Ecto neural progenitor cell (in vitro differentiated cells): Measurements from ENCODE around the gene CBX2.

Source experiments
- DNase-seq: peaks from one replicate; pipeline ENCODE4 v3.0.0-alpha.2; 2018; ENCODE audit warnings: low spot score

CBX2 gene

DNA sequence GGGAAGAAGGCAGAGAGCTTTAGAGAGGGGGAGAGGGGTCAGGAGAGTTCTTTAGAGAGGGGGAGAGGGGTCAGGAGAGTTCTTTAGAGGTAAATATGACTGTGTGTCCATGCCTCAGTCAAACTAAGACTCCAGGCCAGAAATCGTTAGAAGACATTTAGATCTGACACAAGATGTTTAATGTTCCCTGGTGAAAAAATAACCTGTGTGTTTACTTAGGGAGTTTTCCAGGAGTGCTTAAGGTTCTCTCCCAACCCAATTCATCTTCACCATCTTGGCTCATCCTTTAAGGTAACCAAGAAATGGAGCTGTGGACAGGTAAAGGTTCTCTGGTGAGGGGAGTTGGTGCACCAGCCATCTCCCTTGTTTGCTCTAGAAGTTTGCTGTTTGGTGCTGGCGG, 51.5 kb downstream of the CBX2 start:
- DNase-seq: no peak

DNA sequence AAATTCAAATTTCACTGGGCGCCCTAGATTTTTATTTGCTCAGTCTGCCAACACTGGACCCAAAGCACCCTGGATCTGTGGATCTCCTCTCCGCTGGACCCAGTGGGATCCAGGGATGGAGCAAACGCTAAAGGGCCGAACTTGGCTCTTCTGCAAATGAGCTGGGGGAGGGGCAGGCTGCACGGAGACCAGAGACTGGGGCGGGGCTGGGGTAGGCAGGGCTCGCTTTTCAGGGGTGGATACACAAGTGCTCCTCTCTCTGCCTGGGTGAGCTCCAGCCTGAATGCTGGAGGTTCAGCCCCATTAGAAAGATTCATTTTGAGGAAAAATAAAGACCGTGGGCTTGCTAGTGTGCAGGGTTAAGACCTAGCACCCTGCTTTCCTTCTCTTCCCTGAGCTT, 52.4 kb downstream of the CBX2 start:
- no peak for DNase-seq

DNA sequence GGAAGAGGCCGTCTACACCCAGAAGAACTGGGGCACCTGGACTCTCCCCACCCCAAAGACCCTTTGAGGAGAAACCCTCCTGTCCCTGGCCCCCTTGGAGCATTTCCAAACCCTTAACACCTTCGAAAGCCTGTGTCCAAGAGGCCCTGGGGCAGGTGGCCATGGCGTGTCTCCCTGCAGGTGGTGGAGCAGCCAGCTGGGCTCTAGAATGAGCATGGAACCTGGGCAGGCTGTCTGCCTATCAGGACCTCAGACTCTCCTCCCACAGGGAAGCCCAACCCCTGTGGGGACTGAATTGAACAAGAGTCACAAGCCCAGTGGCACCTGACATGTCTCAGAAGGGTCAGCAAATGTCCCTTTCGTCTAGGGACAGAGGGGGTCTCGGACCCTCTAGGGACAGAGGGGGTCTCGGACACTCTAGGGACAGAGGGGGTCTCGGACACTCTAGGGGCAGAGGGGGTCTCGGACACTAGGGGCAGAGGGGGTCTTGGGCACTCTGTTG, 52.9 kb downstream of the CBX2 start:
- no peak for DNase-seq

DNA sequence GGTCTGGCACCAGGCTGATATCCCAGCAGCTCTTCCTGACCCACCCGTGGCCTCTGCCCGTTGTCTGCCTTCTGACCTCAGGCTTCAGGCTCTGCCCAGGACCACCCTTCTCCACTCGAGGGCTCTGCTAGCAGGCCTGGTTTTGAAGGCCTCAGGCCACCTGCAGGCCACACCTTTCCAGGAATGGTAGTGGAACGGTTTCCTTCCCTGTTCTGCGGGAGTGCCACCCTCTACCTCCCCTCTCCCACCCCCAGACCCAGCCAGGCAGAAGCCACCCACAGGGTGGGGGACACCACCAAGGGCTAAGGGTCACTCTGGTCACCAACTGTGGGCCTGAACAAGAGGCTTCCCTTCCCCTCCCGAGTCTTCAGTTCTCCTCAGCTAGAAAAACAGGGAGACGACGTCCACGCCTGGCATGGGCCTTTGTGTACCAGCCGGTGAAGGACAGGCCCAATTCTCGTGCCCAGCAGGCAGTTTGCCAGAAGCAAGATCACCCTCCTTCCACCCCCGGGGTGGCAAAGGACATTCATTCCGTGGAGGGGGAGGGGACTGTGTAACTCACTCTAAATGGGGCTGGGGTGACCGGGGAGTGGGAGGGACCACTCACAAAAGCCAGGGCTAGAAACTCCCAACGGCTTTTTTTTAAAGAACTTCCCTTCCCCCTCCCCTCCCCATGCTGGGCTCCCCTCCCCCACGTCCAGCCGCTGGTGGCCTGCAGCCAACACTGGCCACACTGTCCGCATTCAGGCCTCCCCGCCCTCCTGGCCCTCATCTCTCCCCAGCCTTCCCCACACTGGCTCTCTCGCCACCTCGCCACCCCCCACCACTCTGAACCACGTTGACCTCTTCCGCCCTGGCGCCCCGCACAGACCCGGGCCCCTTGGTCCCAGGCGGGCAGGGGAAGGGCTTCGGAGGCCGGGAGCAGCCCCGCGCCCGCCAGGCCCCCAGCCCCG, 53.6 kb downstream of the CBX2 start:
- peak; percentile 87 for DNase-seq

DNA sequence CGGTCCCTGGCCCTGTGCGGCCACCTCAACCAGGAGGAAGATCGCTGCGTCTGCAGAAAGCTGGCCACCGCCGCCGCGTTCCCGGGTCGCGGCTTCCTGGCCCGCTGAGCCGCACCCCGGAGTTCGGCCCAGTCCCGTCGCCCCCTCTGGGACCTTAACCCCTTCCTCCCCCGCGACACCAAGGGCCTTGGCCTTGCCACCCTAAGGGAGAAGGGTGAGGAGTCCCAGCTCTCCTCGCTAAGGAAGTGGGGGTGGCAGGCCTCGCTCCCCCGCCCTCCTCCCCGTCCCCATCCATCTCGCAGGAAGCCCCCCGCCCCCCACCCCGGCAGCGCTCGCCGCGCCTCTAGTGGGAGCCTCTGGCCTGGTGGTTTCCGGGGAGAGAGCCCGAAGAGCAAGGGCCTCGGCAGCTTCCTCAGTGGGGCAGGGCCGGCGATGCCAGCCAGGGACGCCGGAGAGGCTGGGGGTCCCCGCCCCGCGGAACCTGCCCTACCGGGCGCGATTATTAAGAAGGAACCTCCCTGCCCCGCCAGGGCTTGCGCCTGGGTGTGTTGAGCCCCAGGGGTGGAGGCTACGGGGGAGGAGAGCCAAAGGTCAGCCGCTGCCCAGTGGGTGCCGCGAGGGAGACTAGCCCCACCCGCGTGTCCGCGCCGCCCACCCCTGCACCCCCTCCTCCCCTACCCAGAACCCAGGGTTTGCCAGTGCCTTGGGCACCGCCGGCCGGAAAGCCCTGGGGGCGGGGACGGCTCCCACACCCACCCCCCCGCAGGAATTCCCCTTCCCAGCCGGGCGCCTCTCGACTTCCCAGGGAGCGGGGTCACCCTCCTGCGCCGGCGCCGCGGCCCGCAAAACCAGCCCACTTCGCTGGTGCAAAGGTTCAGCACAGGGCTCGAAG, 54.5 kb downstream of the CBX2 start:
- peak; percentile 83 for DNase-seq

DNA sequence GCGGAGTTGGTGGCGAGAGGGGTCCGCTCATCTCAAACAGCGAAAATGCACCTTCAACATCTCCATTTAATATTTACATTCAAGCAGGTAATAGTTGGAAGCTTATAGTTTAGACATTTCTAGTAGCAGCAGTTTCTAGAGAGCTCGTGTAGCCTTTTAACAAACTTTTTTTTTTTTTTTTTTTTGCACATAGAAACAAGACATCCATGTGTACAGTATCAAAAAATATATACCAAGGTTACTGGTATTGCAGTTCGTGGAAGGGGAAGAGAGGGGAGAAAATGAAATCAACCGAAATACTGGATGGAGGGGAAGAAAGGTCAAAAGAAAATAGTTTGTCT, 55.1 kb downstream of the CBX2 start:
- DNase-seq: no peak

DNA sequence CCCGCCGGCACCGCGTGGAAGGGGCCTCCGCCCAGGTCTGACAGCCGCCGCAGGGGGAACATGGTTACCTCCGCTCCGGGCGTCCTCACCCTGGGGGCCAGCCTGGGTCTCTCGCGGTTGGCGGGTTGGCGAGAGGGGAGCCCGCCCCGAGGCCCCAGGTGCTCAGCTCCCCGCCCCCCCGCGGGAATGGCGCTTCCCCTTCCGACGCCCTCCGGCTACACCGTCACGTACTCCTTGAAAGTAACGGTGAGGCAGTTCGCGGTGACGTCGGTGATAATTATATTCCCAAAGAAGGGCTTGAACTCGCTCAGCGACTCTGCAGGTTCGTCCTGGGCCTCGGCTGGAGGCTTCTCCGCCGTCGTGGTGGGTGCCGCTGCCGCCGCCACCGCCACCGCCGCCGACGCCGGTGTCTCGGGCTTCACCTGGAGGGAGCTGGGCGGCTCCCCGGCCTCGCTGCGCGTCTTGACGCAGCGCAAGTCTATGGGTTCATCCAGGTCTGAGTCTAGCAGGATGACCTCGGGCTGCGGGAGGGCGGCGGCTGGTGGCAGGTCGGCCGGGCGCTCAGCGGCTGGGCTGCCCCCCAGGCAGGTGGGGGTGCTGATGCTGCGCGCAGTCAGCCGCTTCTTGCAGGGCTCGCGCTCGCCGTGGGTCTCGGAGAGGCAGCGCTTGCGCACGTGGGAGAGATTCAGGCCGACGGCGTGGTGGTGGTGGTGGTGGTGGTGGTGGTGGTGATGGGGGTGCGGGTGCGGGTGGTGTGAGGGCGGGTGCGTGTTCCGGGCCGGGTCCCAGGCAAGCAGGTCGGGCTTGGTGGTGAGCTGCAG, 56.0 kb downstream of the CBX2 start:
- peak; percentile 74 for DNase-seq

DNA sequence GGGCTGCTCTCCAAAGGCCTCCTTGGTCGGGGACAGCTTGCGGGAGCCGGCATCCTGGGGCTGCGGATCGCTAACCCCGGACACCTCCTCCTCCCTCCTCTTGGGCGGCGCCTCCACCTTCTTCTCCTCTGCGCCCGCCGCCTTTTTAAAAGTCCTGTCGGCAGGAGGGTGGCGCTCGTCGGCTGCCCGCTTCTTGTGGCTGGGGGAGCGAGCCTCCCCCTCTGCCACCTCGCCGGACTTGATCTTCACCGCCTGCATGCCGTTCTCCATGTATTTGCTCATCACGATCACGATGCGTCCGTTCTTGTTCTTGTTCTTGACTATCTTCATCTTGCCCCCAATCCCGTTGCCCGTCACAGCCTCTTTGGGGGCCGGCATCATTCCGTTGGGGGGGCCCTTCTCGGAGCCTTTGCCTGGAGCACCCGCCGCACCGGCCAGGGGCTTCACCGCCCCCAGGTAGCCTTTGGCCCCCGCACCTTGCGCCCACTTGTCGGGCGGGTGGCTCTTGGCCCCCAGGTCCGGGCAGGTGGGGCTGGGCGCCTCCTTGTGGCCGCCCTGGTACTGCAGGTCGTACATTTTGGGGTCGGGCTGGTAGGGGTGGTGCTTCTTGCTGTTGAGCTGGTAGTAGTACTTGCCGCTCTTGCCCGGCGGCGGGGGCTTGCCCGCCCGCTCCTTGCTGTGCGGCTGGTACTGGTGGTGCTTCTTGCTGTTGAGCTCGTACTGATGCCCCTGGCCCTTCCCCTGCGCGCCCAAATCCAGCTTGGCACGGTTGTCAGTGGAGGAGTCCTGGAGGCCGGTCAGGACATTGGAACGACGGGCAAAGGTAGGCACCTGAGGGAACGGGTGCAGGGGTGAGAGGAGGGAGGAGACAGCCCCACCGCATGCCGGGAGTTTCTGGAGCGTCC, 56.9 kb downstream of the CBX2 start:
- DNase-seq: peak; percentile 93

DNA sequence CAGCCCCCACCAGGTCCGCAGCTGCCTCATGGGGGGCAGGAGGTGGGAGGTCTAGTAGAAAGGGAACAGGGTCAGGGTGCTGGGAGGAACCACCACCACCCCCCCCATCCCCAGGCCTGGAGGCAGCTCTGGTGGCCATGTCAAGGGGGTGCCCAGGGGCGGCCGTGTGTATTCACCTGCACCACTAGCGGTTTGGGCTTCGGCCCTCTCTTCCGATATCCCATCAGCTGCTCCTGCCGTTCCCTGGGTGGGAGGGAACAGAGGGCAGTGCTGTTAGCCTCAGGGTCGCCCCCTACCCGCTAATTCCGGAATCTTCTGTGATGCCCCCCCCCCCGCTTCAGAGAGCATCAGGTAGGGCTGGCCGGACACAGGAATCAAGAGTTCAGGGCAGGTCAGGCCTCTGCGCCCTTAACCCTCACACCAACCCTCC, 57.5 kb downstream of the CBX2 start:
- peak; percentile 81 for DNase-seq

DNA sequence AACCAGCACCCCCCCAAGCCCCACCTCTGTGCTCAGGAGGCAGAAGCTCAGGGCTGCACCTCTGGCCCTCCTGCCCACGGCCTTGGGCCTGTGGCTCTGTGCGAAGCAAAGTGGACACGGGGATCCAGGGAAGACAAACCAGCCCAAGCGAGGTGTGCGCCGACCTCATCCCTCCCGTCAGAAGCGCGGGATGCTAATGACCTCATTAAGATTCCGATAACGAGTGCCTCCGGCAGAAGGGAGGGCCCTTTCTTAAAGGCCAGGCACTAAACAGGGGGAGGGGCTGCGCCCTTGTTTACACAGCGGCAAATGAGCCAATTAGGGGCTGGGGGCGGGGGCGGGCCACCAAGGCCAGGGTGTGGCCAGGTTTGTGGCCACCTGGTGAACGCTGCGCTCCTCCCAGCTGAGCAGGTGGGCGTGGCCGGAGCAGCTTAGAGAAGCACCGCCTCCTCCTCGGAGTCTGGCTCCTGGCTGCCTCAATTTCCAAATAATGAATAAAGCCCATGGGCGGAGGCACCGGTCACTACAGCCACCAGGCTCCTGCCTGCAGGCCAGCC, 58.1 kb downstream of the CBX2 start:
- DNase-seq: peak; percentile 85

DNA sequence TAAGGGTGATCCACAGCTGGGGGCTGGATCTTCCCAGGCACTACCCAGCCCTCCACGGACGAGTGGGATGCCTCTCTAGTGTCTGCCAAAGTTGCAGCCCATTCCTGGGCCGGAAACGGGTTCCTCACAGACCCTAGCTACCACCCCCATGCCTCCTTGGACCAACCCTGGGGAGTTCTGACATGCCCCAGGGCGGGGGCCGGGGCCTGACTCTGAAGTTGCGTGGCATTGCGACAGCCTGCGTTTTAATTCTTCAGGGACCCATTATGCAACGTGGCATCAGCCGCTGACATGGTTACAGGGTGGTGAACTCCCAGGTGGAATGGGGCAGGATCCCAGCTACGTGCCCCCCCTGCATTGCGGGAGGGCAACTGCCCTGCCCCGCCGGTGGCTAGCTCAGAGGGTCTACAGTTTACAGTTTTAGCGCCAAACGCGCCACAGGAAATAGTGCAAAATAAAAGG, 58.6 kb downstream of the CBX2 start:
- DNase-seq: no peak

DNA sequence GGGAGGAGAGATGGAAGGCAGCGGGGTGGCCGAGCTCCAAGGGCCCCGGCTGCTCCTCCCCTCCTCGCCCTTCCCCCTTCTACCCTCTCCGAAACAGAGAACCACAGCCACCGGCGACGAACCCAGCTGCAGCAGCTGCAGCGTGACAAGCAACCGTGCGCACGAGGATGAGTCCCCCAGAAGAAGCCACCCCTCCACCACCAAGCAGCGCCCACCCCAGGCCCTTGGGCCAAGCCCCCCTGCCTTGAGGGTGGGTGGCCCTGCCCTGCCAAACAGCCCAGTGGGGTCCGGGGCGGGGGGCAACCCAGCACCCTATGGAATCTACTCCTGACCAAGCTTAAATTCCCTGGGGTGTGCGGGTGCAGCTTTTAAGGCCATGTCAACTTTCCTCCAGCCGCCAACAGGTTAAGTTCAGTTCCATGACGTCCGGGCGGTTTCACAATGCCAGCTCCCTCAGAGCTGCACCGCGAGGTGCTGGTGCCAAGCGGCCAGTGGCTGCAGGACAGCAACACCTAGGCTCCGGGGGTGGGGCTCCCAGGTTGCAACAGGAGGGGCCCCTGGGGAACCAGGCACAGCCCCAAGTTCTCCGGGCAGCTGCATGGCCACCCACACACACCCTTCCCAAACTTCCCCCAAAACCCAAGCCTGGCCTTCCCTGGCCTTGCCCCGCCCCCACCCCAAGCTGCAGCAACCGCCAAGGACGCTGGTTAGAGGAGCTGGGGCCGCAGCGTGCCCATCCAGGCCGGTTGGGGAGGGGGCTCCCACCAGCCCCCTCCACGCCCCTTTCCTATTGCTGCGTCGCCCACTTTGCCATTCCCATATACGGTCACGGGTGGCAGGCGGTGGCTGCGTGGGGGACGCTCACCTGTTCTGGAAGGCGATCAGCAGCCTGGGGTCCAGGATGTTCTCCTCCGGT, 59.3 kb downstream of the CBX2 start:
- DNase-seq: peak; percentile 76
